Thyroid gland (tissue), 4 donors: ENCODE measurements around the gene SUN2. TPM values are rescaled to one million over a fixed set of nuclear protein-coding genes. Genes with fewer than 3 reads are reported as not detected.

Experiments used
- DNase-seq, 2 donors: peaks; one replicate each; pipeline ENCODE4 v3.0.0-alpha.2; 2019
- H3K27ac ChIP-seq, 3 donors: fragments of 200-600 bp; sonication (generic); 1 replicate in 2 of 3; 2 replicates in 1 of 3; pipeline ENCODE4 v1.5.1; 2016 to 2019; ENCODE audit warnings: mild to moderate bottlenecking in 1 of 3, moderate library complexity in 1 of 3
- H3K27me3 ChIP-seq: fragments of 200-600 bp; sonication (generic); one replicate; pipeline ENCODE4 v1.5.1; 2019
- H3K36me3 ChIP-seq, 2 donors: fragments of 200-600 bp; sonication (generic); one replicate each; pipeline ENCODE4 v1.5.1; 2016 to 2019
- H3K4me1 ChIP-seq, 2 donors: fragments of 200-600 bp; sonication (generic); one replicate each; pipeline ENCODE4 v1.5.1; 2017 to 2019
- H3K4me3 ChIP-seq, 3 donors: fragments of 200-600 bp; sonication (generic); replicated peaks in 1 of 3; 1 replicate in 2 of 3; 2 replicates in 1 of 3; pipeline ENCODE4 v1.5.1; 2016; ENCODE audit warnings: mild to moderate bottlenecking in 1 of 3
- H3K9me3 ChIP-seq: fragments of 200-600 bp; sonication (generic); one replicate; pipeline ENCODE4 v1.5.1; 2017
- CTCF ChIP-seq, 6 experiments: fragments of 200-600 bp in 3 of 6; fragments of 450-650 bp in 3 of 6; sonication (generic) in 3 of 6; IDR thresholded peaks; one replicate each; pipeline ENCODE4 v1.5.1; 2016 to 2019; ENCODE audit warnings: antibody characterized with exemption in 6 of 6, mild to moderate bottlenecking in 2 of 6, inconsistent platforms in 1 of 6, moderate library complexity in 1 of 6
- POLR2A ChIP-seq, 2 donors: fragments of 450-650 bp; IDR thresholded peaks; one replicate each; pipeline ENCODE4 v1.6.1; 2017; ENCODE audit warnings: antibody characterized with exemption in 2 of 2, mild to moderate bottlenecking in 2 of 2, moderate library complexity in 1 of 2
- WGBS, 2 donors: methylation state at CpG; one replicate each; pipeline ENCODE4 v1.1.5; 2017; 5-methylcytosine and 5-hydroxymethylcytosine counted together
- intact Hi-C: fragments of 100-400 bp; cut with DNase I; formaldehyde crosslinking; loops from one replicate; pipeline ENCODE4 v1.15.1; 2023
- total RNA-seq, 4 donors: library from RNA; depleted of rRNA; stranded (reverse); fragments of >200 nt; gene quantifications; one replicate each; pipeline ENCODE4 v1.2.3, GENCODE V29; 2016

Gene SUN2
- total RNA-seq, 4 donors from 2014 or later: 137 to 356 (median 153) TPM

GRCh38 chr22:38736257-38736570, 19.6 kb downstream of the SUN2 start:
- TF ChIP-seq POLR2A (IDR thresholded peaks at IDR 0.05): no peak
- no peak for TF ChIP-seq CTCF (IDR thresholded peaks at IDR 0.05)
- WGBS, 2 donors: 90 to 93% methylated on average over 6 to 7 of the region's 7 CpGs
- no peak for DNase-seq
- Histone ChIP-seq H3K4me1 (peaks cover 22 to 45% of the 10 kb centered on the region in 2 donors), H3K4me3 (no peak overlapping the region), H3K27me3 (no peaks in the 10 kb centered on the region), H3K27ac (peak overlapping the region in 2 of 3 donors; percentile 85 to 92), H3K36me3 (peaks cover 52 to 67% of the 10 kb centered on the region in 2 donors), H3K9me3 (no peaks in the 10 kb centered on the region)
- intact Hi-C loops: no loop called here

GRCh38 chr22:38735465-38736256, 20.1 kb downstream of the SUN2 start:
- Histone ChIP-seq H3K27me3 (no peaks in the 10 kb centered on the region), H3K4me1 (peaks cover 22 to 45% of the 10 kb centered on the region in 2 donors), H3K36me3 (peaks cover 52 to 67% of the 10 kb centered on the region in 2 donors), H3K27ac (peak overlapping the region in 2 of 3 donors; percentile 85 to 92), H3K9me3 (no peaks in the 10 kb centered on the region), H3K4me3 (no peak overlapping the region)
- intact Hi-C loops: no loop called here
- WGBS, 2 donors: 85 to 90% methylated on average over 13 to 15 of the region's 15 CpGs
- DNase-seq: peak; percentile 54 to 60
- TF ChIP-seq CTCF (IDR thresholded peaks at IDR 0.05): no peak
- no peak for TF ChIP-seq POLR2A (IDR thresholded peaks at IDR 0.05)

GRCh38 chr22:38735126-38735464, 20.7 kb downstream of the SUN2 start:
- WGBS, 2 donors: 93 to 97% methylated on average over 7 of the region's 7 CpGs
- TF ChIP-seq CTCF (IDR thresholded peaks at IDR 0.05) (no peak), POLR2A (IDR thresholded peaks at IDR 0.05) (no peak)
- DNase-seq: no peak
- Histone ChIP-seq H3K4me1 (peaks cover 22 to 45% of the 10 kb centered on the region in 2 donors), H3K27ac (peak overlapping the region in 2 of 3 donors; percentile 85 to 92), H3K36me3 (peaks cover 52 to 67% of the 10 kb centered on the region in 2 donors), H3K9me3 (no peaks in the 10 kb centered on the region), H3K27me3 (no peaks in the 10 kb centered on the region), H3K4me3 (no peak overlapping the region)
- intact Hi-C loops: no loop called here

- no peak for DNase-seq
- intact Hi-C loops: no loop called here
- 81 to 91% methylated on average over 12 to 13 of the region's 13 CpGs for WGBS, 2 donors
- Histone ChIP-seq H3K27me3 (no peaks in the 10 kb centered on the region), H3K27ac (peak overlapping the region; percentile 74 to 92 (median 85)), H3K36me3 (peaks cover 52 to 67% of the 10 kb centered on the region in 2 donors), H3K9me3 (no peaks in the 10 kb centered on the region), H3K4me1 (peaks cover 22 to 45% of the 10 kb centered on the region in 2 donors), H3K4me3 (no peak overlapping the region)
- no peak for TF ChIP-seq POLR2A (IDR thresholded peaks at IDR 0.05)
- no peak for TF ChIP-seq CTCF (IDR thresholded peaks at IDR 0.05)
Observed at GRCh38 chr22:38734421-38735100, 21.2 kb downstream of the SUN2 start.
